Neural cell (in vitro differentiated cells): ENCODE results near the gene GNAL.

Source experiments
- CTCF ChIP-seq: fragments of 450-650 bp; IDR thresholded peaks from 2 replicates; pipeline ENCODE4 v1.5.1; 2014; ENCODE audit warnings: antibody characterized with exemption, mild to moderate bottlenecking, moderate library complexity; ENCODE audit not compliant: poor library complexity, severe bottlenecking
- EP300 ChIP-seq: fragments of 450-650 bp; conservative IDR thresholded peaks from 2 replicates; pipeline ENCODE4 v1.6.1; 2014; ENCODE audit warnings: antibody characterized with exemption, mild to moderate bottlenecking, moderate library complexity; ENCODE audit not compliant: poor library complexity, severe bottlenecking
- EZH2 ChIP-seq: fragments of 200-600, 300-800 bp; shearing (Covaris generic), sonication (generic); IDR thresholded peaks from 2 replicates; pipeline ENCODE4 v1.6.1; 2014; ENCODE audit warnings: antibody characterized with exemption, low read length, borderline replicate concordance, mild to moderate bottlenecking; ENCODE audit not compliant: insufficient read depth, poor library complexity, severe bottlenecking
- REST ChIP-seq: IDR thresholded peaks from 2 replicates; pipeline ENCODE4 v1.6.1; 2012; ENCODE audit warnings: borderline replicate concordance
- TAF1 ChIP-seq: IDR thresholded peaks from 2 replicates; pipeline ENCODE4 v1.6.1; 2012; ENCODE audit warnings: low read depth

- TF ChIP-seq REST (no peak), CTCF (no peak), EP300 (no peak), TAF1 (no peak), EZH2 (no peak)
These were observed 62.5 kb downstream of the GNAL start for GRCh38 chr18:11751341-11752115.
